H1 (cell line): ENCODE measurements around the gene TEX48. TPM values are rescaled to one million over a fixed set of nuclear protein-coding genes. Genes with fewer than 3 reads are reported as not detected.
A peak's percentile ranks its signal among the peaks of the same experiment; 100 is the strongest.

ENCODE experiments used
- CTCF ChIA-PET: fragments of 300-600 bp; sonication (Branson Sonifier 250); formaldehyde crosslinking; loops from one replicate; lab custom pipeline; 2021; ENCODE audit not compliant: partially characterized antibody; lab: Charles Lee
- POLR2A ChIA-PET: fragments of 300-600 bp; sonication (Branson Sonifier 250); formaldehyde crosslinking; loops from one replicate; lab custom pipeline; 2021; ENCODE audit warnings: inconsistent platforms; ENCODE audit not compliant: partially characterized antibody; lab: Charles Lee
- DNase-seq, 2 experiments: peaks; one replicate each; pipeline versions ENCODE4 v3.0.0 to v3.0.0-alpha.2; 2010 to 2022; ENCODE audit warnings: low spot score in 2 of 2, low read depth in 1 of 2, mixed read lengths in 1 of 2
- FAIRE-seq: peaks from 2 replicates; lab custom pipeline; 2011; peaks lifted over from hg19 to GRCh38; lab: Jason Lieb, UNC
- H2AFZ ChIP-seq: 2 replicates; pipeline ENCODE4 v1.8.1; 2012; ENCODE audit warnings: low read length, inconsistent platforms
- H2AK5ac ChIP-seq: 2 replicates; pipeline ENCODE4 v1.6.1; 2013; ENCODE audit warnings: low read depth, low read length
- H2BK120ac ChIP-seq: replicated peaks from 2 replicates; pipeline ENCODE3; 2013; ENCODE audit warnings: low read depth, low read length, inconsistent platforms
- H2BK12ac ChIP-seq: 2 replicates; pipeline ENCODE4 v1.6.1; 2013; ENCODE audit warnings: low read depth, low read length
- H2BK15ac ChIP-seq: 2 replicates; pipeline ENCODE4 v1.6.1; 2013; ENCODE audit warnings: low read length
- H2BK20ac ChIP-seq: 2 replicates; pipeline ENCODE4 v1.6.1; 2013; ENCODE audit warnings: low read length
- H2BK5ac ChIP-seq: 2 replicates; pipeline ENCODE4 v1.6.1; 2013; ENCODE audit warnings: low read depth, low read length
- H3K14ac ChIP-seq: 2 replicates; pipeline ENCODE4 v1.6.1; 2013; ENCODE audit warnings: inconsistent platforms; ENCODE audit not compliant: insufficient read length
- H3K18ac ChIP-seq: 2 replicates; pipeline ENCODE4 v1.6.1; 2013; ENCODE audit warnings: low read length; ENCODE audit errors: extremely low read depth
- H3K23ac ChIP-seq: 2 replicates; pipeline ENCODE4 v1.6.1; 2013; ENCODE audit warnings: inconsistent platforms; ENCODE audit not compliant: insufficient read length
- H3K23me2 ChIP-seq: 2 replicates; pipeline ENCODE4 v1.6.1; 2013; ENCODE audit warnings: low read depth, low read length
- H3K27ac ChIP-seq: 2 replicates; pipeline ENCODE4 v1.6.1; 2011; ENCODE audit warnings: low read depth, low read length, inconsistent platforms
- H3K27me3 ChIP-seq, 4 experiments: replicated peaks in 1 of 4; 1 replicate in 1 of 4; 2 replicates in 3 of 4; pipeline versions ENCODE4 v1.6.1 to v1.8.1; 2011 to 2013; ENCODE audit warnings: low read length in 3 of 4, mild to moderate bottlenecking in 3 of 4, inconsistent platforms in 2 of 4, mixed read lengths in 2 of 4, moderate library complexity in 1 of 4; ENCODE audit not compliant: control insufficient read depth in 3 of 4, insufficient read depth in 3 of 4; ENCODE audit errors: extremely low read depth in 1 of 4
- H3K36me3 ChIP-seq, 4 experiments: 2 replicates each; pipeline versions ENCODE4 v1.6.1 to v1.8.1; 2011 to 2013; ENCODE audit warnings: mild to moderate bottlenecking in 4 of 4, low read length in 3 of 4, moderate library complexity in 2 of 4, control low read depth in 1 of 4, inconsistent platforms in 1 of 4; ENCODE audit not compliant: insufficient read depth in 4 of 4, control insufficient read depth in 2 of 4
- H3K4ac ChIP-seq: replicated peaks from 2 replicates; pipeline ENCODE3; 2013; ENCODE audit warnings: low read length, low read depth, mixed read lengths, inconsistent platforms; ENCODE audit not compliant: insufficient read length
- H3K4me1 ChIP-seq, 4 experiments: replicated peaks in 1 of 4; 1 replicate in 1 of 4; 2 replicates in 3 of 4; pipeline versions ENCODE4 v1.6.1 to v1.8.1; 2011 to 2013; ENCODE audit warnings: low read length in 3 of 4, inconsistent platforms in 2 of 4, mixed read lengths in 1 of 4; ENCODE audit not compliant: insufficient read depth in 4 of 4, control insufficient read depth in 3 of 4
- H3K4me2 ChIP-seq, 2 experiments: 2 replicates each; pipeline versions ENCODE4 v1.6.1 to v1.8.1; 2011 to 2013; ENCODE audit warnings: low read depth in 2 of 2, low read length in 2 of 2, control low read depth in 1 of 2, inconsistent platforms in 1 of 2, mild to moderate bottlenecking in 1 of 2; ENCODE audit not compliant: insufficient read depth in 1 of 2
- H3K4me3 ChIP-seq, 4 experiments: fragments of 200-600, 300-600 bp in 1 of 4; sonication (generic), shearing (Covaris generic), sonication (Bioruptor Twin) in 1 of 4; 2 replicates each; pipeline versions ENCODE4 v1.5.1 to v1.8.1; 2011 to 2016; ENCODE audit warnings: low read length in 4 of 4, low read depth in 3 of 4, control low read depth in 2 of 4, inconsistent platforms in 2 of 4, mild to moderate bottlenecking in 2 of 4, mixed read lengths in 1 of 4, moderate library complexity in 1 of 4; ENCODE audit not compliant: insufficient read depth in 2 of 4; ENCODE audit errors: extremely low read depth in 1 of 4
- H3K56ac ChIP-seq: replicated peaks from 2 replicates; pipeline ENCODE3; 2013; ENCODE audit warnings: low read depth, mild to moderate bottlenecking, mixed read lengths, low read length, inconsistent platforms; ENCODE audit not compliant: insufficient read length
- H3K79me1 ChIP-seq: 2 replicates; pipeline ENCODE4 v1.6.1; 2013; ENCODE audit warnings: low read depth, low read length, control low read depth
- H3K79me2 ChIP-seq, 2 experiments: 2 replicates each; pipeline versions ENCODE4 v1.6.1 to v1.8.1; 2012 to 2013; ENCODE audit warnings: low read length in 2 of 2, mild to moderate bottlenecking in 2 of 2, inconsistent platforms in 1 of 2; ENCODE audit not compliant: insufficient read depth in 2 of 2, control insufficient read depth in 1 of 2
- H3K9ac ChIP-seq, 4 experiments: replicated peaks in 1 of 4; 1 replicate in 1 of 4; 2 replicates in 3 of 4; pipeline versions ENCODE4 v1.6.1 to v1.8.1; 2011 to 2013; ENCODE audit warnings: low read depth in 3 of 4, low read length in 3 of 4, control low read depth in 2 of 4, mild to moderate bottlenecking in 2 of 4, moderate library complexity in 2 of 4, inconsistent platforms in 1 of 4; ENCODE audit errors: extremely low read depth in 1 of 4
- H3K9me3 ChIP-seq, 2 experiments: 2 replicates each; pipeline versions ENCODE4 v1.6.1 to v1.8.1; 2012 to 2013; ENCODE audit warnings: mild to moderate bottlenecking in 2 of 2, moderate library complexity in 2 of 2, control low read depth in 1 of 2, inconsistent platforms in 1 of 2, low read depth in 1 of 2, low read length in 1 of 2, mixed read lengths in 1 of 2; ENCODE audit not compliant: insufficient read depth in 2 of 2
- H4K20me1 ChIP-seq, 2 experiments: replicated peaks in 1 of 2; 2 replicates each; pipeline versions ENCODE3 to v1.8.1; 2011 to 2013; ENCODE audit warnings: inconsistent platforms in 2 of 2, low read length in 2 of 2, mild to moderate bottlenecking in 1 of 2; ENCODE audit not compliant: insufficient read depth in 2 of 2, control insufficient read depth in 1 of 2
- H4K5ac ChIP-seq: 2 replicates; pipeline ENCODE4 v1.6.1; 2013; ENCODE audit warnings: low read length, low read depth, mixed read lengths, inconsistent platforms; ENCODE audit not compliant: insufficient read length
- H4K8ac ChIP-seq: 2 replicates; pipeline ENCODE4 v1.8.0; 2013; ENCODE audit warnings: mild to moderate bottlenecking, moderate library complexity, low read length, inconsistent platforms; ENCODE audit not compliant: insufficient read depth; ENCODE audit errors: extremely low read depth
- H4K91ac ChIP-seq: replicated peaks from 2 replicates; pipeline ENCODE3; 2013; ENCODE audit warnings: low read length, mixed read lengths, inconsistent platforms; ENCODE audit not compliant: insufficient read length
- BRCA1 ChIP-seq: IDR thresholded peaks from 2 replicates; pipeline ENCODE4 v1.6.1; 2012; ENCODE audit warnings: low read depth, low read length, improper control_type of control experiment
- CTCF ChIP-seq, 3 experiments: IDR thresholded peaks; 1 replicate in 2 of 3; 2 replicates in 1 of 3; pipeline versions ENCODE4 v1.5.1 to v1.6.1; 2011; ENCODE audit warnings: low read length in 3 of 3, mild to moderate bottlenecking in 3 of 3, inconsistent platforms in 2 of 3, low read depth in 1 of 3, moderate library complexity in 1 of 3; ENCODE audit not compliant: insufficient read depth in 1 of 3; ENCODE audit errors: control extremely low read depth in 1 of 3
- RAD21 ChIP-seq, 2 experiments: IDR thresholded peaks in 1 of 2; conservative IDR thresholded peaks in 1 of 2; 2 replicates each; pipeline ENCODE4 v1.6.1; 2011; ENCODE audit warnings: low read depth in 2 of 2, low read length in 2 of 2, improper control_type of control experiment in 1 of 2, inconsistent platforms in 1 of 2, mild to moderate bottlenecking in 1 of 2, moderate library complexity in 1 of 2
- WGBS, 2 experiments: shearing (Covaris generic) in 1 of 2; methylation state at CpG; one replicate each; pipeline versions ENCODE4 v1.1.6 to v1.1.7; 2013 to 2015; ENCODE audit warnings: low lambda C conversion rate in 2 of 2, mixed read lengths in 2 of 2, inconsistent platforms in 1 of 2, low coverage in 1 of 2, missing lambda C conversion rate in 1 of 2; ENCODE audit not compliant: insufficient replicate concordance in 2 of 2, insufficient coverage in 1 of 2, insufficient read length in 1 of 2; ENCODE audit errors: extremely low coverage in 1 of 2, missing lambda C conversion rate in 1 of 2; 5-methylcytosine and 5-hydroxymethylcytosine counted together
- polyA plus RNA-seq, 7 experiments: library from polyadenylated mRNA; depleted of rRNA in 3 of 7; stranded (reverse) in 5 of 7; unstranded in 2 of 7; fragments of >200 nt in 5 of 7; fragments of 200-250 nt in 2 of 7; gene quantifications; 1 replicate in 5 of 7; 2 replicates in 1 of 7; 4 replicates in 1 of 7; pipeline versions ENCODE4 v1.2.1 to v1.2.3, GENCODE V29; 2011 to 2013; ENCODE audit warnings: missing spikeins in 2 of 7, mixed read lengths in 2 of 7
- total RNA-seq: library from RNA; stranded (reverse); fragmentation: NEBNext Ultra II Directional; extraction: Animal tissue kit (Norgen Biotek cat#: 25700); gene quantifications from 2 replicates; pipeline ENCODE4 v1.2.1, GENCODE V29; 2021

TEX48 gene
- total and polyA plus RNA-seq, 2 of the 8 experiments (the other 6 are each of a cell fraction or from before 2014, with no cell fraction given) = not detected

GRCh38 chr9:114653556-114654159 lies 28.3 kb downstream of the TEX48 start:
- 48% methylated on average over 6 of the region's 6 CpGs; no CpG with 5 or more reads in 1 of the 2 experiments for WGBS, 2 experiments
- H3K23me2 ChIP-seq = no peaks in the 10 kb centered on the region; the same call in 1 of the 2 replicates
- ChIA-PET CTCF (interaction anchor here (0.5 to 9.3 kb wide), 80 partner anchors 8 to 738 kb away, joined by 3 to 165 read pairs (median 5); partner anchors contain the start of genes AKNA, ATP6V1G1, TEX48 and WHRN), POLR2A (interaction anchor here (0.6 to 2.6 kb wide), 12 partner anchors 9 to 254 kb away, joined by 3 to 9 read pairs (median 3); partner anchors contain the start of gene ATP6V1G1)
- DNase-seq (peak; percentile 56 to 93), FAIRE-seq (peak; percentile 76)
- peak overlapping the region; percentile 40; the same call in 1 of the 2 replicates for H2BK5ac ChIP-seq
- no peak overlapping the region for H3K56ac ChIP-seq
- H2BK15ac ChIP-seq = no peak overlapping the region
- no peaks in the 10 kb centered on the region for H3K79me1 ChIP-seq
- H3K4me1 ChIP-seq = peaks cover 0 to 3% (median 2%) of the 10 kb centered on the region in 4 experiments; a peak in 2 of 7 replicates
- no peak overlapping the region for H2BK120ac ChIP-seq
- no peak overlapping the region for H3K9ac ChIP-seq
- no peak overlapping the region for H3K14ac ChIP-seq
- no peak overlapping the region for H3K4me3 ChIP-seq
- H3K23ac ChIP-seq = no peak overlapping the region
- no peak overlapping the region for H3K4ac ChIP-seq
- H3K9me3 ChIP-seq = no peaks in the 10 kb centered on the region
- no peak overlapping the region for H3K18ac ChIP-seq
- no peak overlapping the region for H3K4me2 ChIP-seq
- peak overlapping the region; percentile 89; the same call in 1 of the 2 replicates for H2AFZ ChIP-seq
- no peaks in the 10 kb centered on the region; a peak in 1 of 7 replicates for H3K27me3 ChIP-seq
- H2BK20ac ChIP-seq = no peak overlapping the region
- H2AK5ac ChIP-seq = no peak overlapping the region
- H4K91ac ChIP-seq = no peak overlapping the region
- no peaks in the 10 kb centered on the region for H3K36me3 ChIP-seq
- TF ChIP-seq BRCA1 (no peak), CTCF (IDR thresholded peaks at IDR 0.05; ENCODE audit: control extremely low read depth in 1 of 3, insufficient read depth in 1 of 3, low read depth in 1 of 3, low read length in 3 of 3) (peak; percentile 41 to 93 (median 89)), RAD21 (IDR thresholded peaks at IDR 0.05 in 1 of 2, conservative IDR thresholded peaks at IDR 0.05 in 1 of 2; ENCODE audit: low read depth in 2 of 2, low read length in 2 of 2) (peak; percentile 95 to 97)
- H2BK12ac ChIP-seq = no peak overlapping the region
- no peaks in the 10 kb centered on the region for H3K79me2 ChIP-seq
- no peak overlapping the region for H4K5ac ChIP-seq
- no peak overlapping the region for H3K27ac ChIP-seq
- H4K20me1 ChIP-seq = no peaks in the 10 kb centered on the region
- H4K8ac ChIP-seq = no peak overlapping the region
